ENCODE results near the gene RNF182. TPM values are rescaled to one million over a fixed set of nuclear protein-coding genes. Genes with fewer than 3 reads are reported as not detected.
"Not testable (repeated sequence)": the region's sequence is repeated elsewhere in the genome, so short reads cannot be mapped to it uniquely, and the experiment has no call there.

The RNF182 gene
- total RNA-seq, 2 donors from 2014 or later, result not detected

GRCh38 chr6:13953061-13953705, 28.4 kb downstream of the RNF182 start:
- TF ChIP-seq CTCF (IDR thresholded peaks at IDR 0.05), result no peak
- ATAC-seq (ENCODE audit: insufficient number of reproducible peaks, low FRiP score, low read depth) (no peak), DNase-seq (ENCODE audit: low spot score) (no peak)
- Histone ChIP-seq H3K27me3 (replicated peaks; ENCODE audit: insufficient read depth) (no peaks in the 10 kb centered on the region), H3K4me3 (no peak overlapping the region), H3K9me3 (no peaks in the 10 kb centered on the region), H3K36me3 (no peaks in the 10 kb centered on the region), H3K4me1 (ENCODE audit: control insufficient read depth in 1 of 2, low read depth in 2 of 2) (no peaks in the 10 kb centered on the region), H3K27ac (no peak overlapping the region)

- no peak overlapping the region for H3K4me3 ChIP-seq
- TF ChIP-seq CTCF (IDR thresholded peaks at IDR 0.05), result no peak
- DNase-seq (ENCODE audit: low spot score) (no peak), ATAC-seq (ENCODE audit: insufficient number of reproducible peaks, low FRiP score, low read depth) (no peak)
- H3K27me3 ChIP-seq (replicated peaks; ENCODE audit: insufficient read depth), result no peaks in the 10 kb centered on the region
- H3K36me3 ChIP-seq, result no peaks in the 10 kb centered on the region
- H3K9me3 ChIP-seq, result no peaks in the 10 kb centered on the region
- no peaks in the 10 kb centered on the region for H3K4me1 ChIP-seq (ENCODE audit: control insufficient read depth in 1 of 2, low read depth in 2 of 2)
- no peak overlapping the region for H3K27ac ChIP-seq
Measured at GRCh38 chr6:13965582-13966127, 40.9 kb downstream of the RNF182 start.

GRCh38 chr6:13971303-13971702, 46.6 kb downstream of the RNF182 start:
- Histone ChIP-seq H3K4me3 (no peak overlapping the region), H3K9me3 (peaks cover 18% of the 10 kb centered on the region), H3K27ac (no peak overlapping the region), H3K27me3 (replicated peaks; ENCODE audit: insufficient read depth) (no peaks in the 10 kb centered on the region), H3K36me3 (no peaks in the 10 kb centered on the region), H3K4me1 (ENCODE audit: control insufficient read depth in 1 of 2, low read depth in 2 of 2) (no peaks in the 10 kb centered on the region)
- no peak for ATAC-seq (ENCODE audit: insufficient number of reproducible peaks, low FRiP score, low read depth)
- TF ChIP-seq CTCF (IDR thresholded peaks at IDR 0.05), result no peak
- DNase-seq (ENCODE audit: low spot score), result no peak

GRCh38 chr6:13972602-13973001, 47.9 kb downstream of the RNF182 start:
- not testable (repeated sequence) for DNase-seq (ENCODE audit: low spot score); H3K4me3 ChIP-seq; H3K36me3 ChIP-seq; H3K4me1 ChIP-seq (ENCODE audit: control insufficient read depth in 1 of 2, low read depth in 2 of 2); H3K27ac ChIP-seq; ATAC-seq (ENCODE audit: insufficient number of reproducible peaks, low FRiP score, low read depth); H3K27me3 ChIP-seq (replicated peaks; ENCODE audit: insufficient read depth)
- peaks cover 18% of the 10 kb centered on the region for H3K9me3 ChIP-seq

GRCh38 chr6:13973422-13973821, 48.7 kb downstream of the RNF182 start:
- H3K36me3 ChIP-seq; DNase-seq (ENCODE audit: low spot score); H3K27ac ChIP-seq; H3K4me1 ChIP-seq (ENCODE audit: control insufficient read depth in 1 of 2, low read depth in 2 of 2); H3K4me3 ChIP-seq; H3K27me3 ChIP-seq (replicated peaks; ENCODE audit: insufficient read depth); ATAC-seq (ENCODE audit: insufficient number of reproducible peaks, low FRiP score, low read depth): not testable (repeated sequence)
- peaks cover 18% of the 10 kb centered on the region for H3K9me3 ChIP-seq

DNA sequence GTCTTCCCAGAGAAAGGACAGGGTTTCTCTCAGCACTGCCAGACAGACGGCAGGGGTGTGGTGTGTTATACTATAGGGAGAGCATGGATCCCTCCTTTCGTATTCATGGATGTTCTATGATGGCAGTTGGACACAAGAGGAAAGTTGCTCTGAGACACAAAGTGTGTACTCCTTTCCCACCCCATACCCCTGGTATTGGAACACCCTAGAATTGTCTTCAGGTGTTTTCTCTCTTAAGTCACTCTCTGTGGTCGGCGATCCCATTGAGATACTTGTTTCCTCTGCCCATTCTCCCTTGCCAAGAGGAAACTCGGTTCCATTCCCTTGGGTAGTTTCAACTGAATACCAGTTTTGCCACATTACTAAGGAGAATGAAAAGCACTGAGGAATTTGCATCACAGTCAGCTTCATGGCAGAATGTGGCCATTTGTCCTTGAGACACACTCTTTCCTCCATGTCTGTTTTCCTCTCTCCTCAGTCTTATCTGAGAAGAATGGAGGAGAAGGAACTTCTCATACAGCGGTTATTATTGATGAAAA, 53.4 kb downstream of the RNF182 start:
- ATAC-seq (ENCODE audit: insufficient number of reproducible peaks, low FRiP score, low read depth), result no peak

More for the DNA sequence above, 53.4 kb downstream of the RNF182 start:
- no peak overlapping the region for H3K27ac ChIP-seq
- H3K36me3 ChIP-seq, result no peaks in the 10 kb centered on the region
- no peaks in the 10 kb centered on the region for H3K4me1 ChIP-seq (ENCODE audit: control insufficient read depth in 1 of 2, low read depth in 2 of 2)
- no peak for TF ChIP-seq CTCF (IDR thresholded peaks at IDR 0.05)
- no peaks in the 10 kb centered on the region for H3K9me3 ChIP-seq
- H3K4me3 ChIP-seq, result no peak overlapping the region
- H3K27me3 ChIP-seq (replicated peaks; ENCODE audit: insufficient read depth), result no peaks in the 10 kb centered on the region
- DNase-seq (ENCODE audit: low spot score), result no peak

All from thoracic aorta (tissue), 2 donors.